ENCODE results near the gene RCCD1. TPM values are rescaled to one million over a fixed set of nuclear protein-coding genes. Genes with fewer than 3 reads are reported as not detected.
A peak's percentile ranks its signal among the peaks of the same experiment; 100 is the strongest.
"Not testable (repeated sequence)": the region's sequence is repeated elsewhere in the genome, so short reads cannot be mapped to it uniquely, and the experiment has no call there.

RCCD1 gene
- total and polyA plus RNA-seq, 7 experiments from 2014 or later = 2.5 to 24.6 (median 6.0) TPM

DNA sequence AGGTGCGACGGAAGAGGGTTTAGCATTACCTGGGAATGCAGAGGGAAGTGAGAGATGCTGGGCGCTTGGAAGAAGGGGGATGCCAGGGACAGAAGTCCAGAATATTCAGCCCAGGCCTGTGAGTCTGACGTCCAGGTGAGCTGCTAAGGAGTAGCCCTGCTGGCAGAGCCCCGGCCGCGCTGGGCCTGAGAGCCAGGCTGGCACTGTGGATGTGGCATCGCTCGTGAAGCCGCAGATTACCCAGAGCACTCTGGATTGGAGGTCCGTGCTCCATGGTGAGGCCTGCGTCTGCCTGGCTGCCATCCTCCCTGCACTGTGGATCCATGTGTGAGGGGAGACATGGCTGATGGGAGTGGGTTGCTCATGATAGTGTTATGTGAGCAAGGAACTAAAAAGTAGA lies 37.1 kb upstream of the RCCD1 start:
- Histone ChIP-seq H3K27me3 (ENCODE audit: control insufficient read depth in 2 of 2, insufficient read depth in 2 of 2, low read length in 2 of 2) (no peaks in the 10 kb centered on the region), H3K9me3 (ENCODE audit: control insufficient read depth in 2 of 3, low read length in 3 of 3) (no peaks in the 10 kb centered on the region), H3K4me3 (ENCODE audit: low read length) (no peak overlapping the region), H3K4me1 (ENCODE audit: control insufficient read depth in 2 of 2, insufficient read depth in 2 of 2, low read length in 2 of 2) (no peaks in the 10 kb centered on the region), H3K27ac (ENCODE audit: low read depth, low read length) (no peak overlapping the region), H3K36me3 (ENCODE audit: control insufficient read depth in 2 of 3, insufficient read depth in 3 of 3, low read length in 3 of 3) (peaks cover 11 to 89% (median 12%) of the 10 kb centered on the region in 3 experiments)
- CTCF ChIA-PET = no interaction called here
- ATAC-seq (no peak), DNase-seq (no peak)
- intact Hi-C loops (cut with micrococcal nuclease) = no loop called here
- peaks cover 0 to 12% (median 0%) of the 10 kb centered on the region in 7 donors for H3K4me1 Mint-ChIP-seq
- H3K36me3 Mint-ChIP-seq = peaks cover 9 to 70% (median 36%) of the 10 kb centered on the region in 5 donors
- H3K27me3 Mint-ChIP-seq = no peaks in the 10 kb centered on the region
- peak overlapping the region in 2 of 9 donors; percentile 13 to 28 for H3K27ac Mint-ChIP-seq
- no peak overlapping the region for H3K4me3 Mint-ChIP-seq
- POLR2A ChIA-PET = interaction anchor here (0.7 kb wide), 1 partner anchor 996 kb away, joined by 4 read pairs; no protein-coding TSS in a partner anchor
- H3K9me3 Mint-ChIP-seq = no peaks in the 10 kb centered on the region

DNA sequence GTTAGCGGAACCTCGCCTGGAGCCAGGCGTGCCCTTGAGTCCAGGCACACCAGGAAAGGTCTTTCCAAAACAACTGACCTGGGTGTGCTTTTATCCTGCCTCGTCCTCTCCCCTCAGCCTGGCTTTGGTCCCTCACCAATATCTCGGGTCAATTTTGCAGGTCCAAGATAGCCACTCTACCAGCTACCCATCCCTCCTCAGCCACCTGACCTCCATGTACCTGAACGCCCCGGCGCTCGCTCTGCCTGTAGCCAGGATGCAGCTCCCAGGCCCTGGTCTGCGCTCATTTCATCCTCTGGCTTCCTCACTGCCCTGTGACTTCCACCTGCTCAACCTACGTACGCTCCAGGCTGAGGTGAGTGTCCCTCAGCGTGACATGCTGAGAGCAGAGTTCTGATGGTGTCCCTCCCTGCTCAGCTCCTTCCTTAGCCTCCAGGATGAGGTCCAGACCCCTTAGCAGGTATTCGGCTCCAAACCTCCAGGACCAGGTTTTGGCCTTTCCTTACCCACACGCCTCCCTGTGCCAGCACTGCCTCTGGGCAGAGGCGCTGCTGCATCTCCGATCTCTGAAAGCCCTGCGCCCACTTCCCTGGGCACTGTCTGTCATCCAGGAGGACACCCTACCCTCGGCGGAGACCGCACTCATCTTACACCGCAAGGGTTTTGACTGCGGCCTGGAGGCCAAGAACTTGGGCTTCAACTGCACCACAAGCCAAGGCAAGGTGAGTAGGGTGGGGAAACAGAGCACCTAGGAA lies 36.5 kb upstream of the RCCD1 start:
- Mint-ChIP-seq H3K4me3 (no peak overlapping the region), H3K9me3 (no peaks in the 10 kb centered on the region), H3K36me3 (peaks cover 9 to 64% (median 31%) of the 10 kb centered on the region in 5 donors), H3K27ac (peak overlapping the region in 3 of 9 donors; percentile 25 to 42 (median 33)), H3K4me1 (peaks cover 0 to 13% (median 0%) of the 10 kb centered on the region in 7 donors), H3K27me3 (no peaks in the 10 kb centered on the region)
- Histone ChIP-seq H3K4me1 (ENCODE audit: control insufficient read depth in 2 of 2, insufficient read depth in 2 of 2, low read length in 2 of 2) (no peaks in the 10 kb centered on the region), H3K9me3 (ENCODE audit: control insufficient read depth in 2 of 3, low read length in 3 of 3) (no peaks in the 10 kb centered on the region), H3K27me3 (ENCODE audit: control insufficient read depth in 2 of 2, insufficient read depth in 2 of 2, low read length in 2 of 2) (no peaks in the 10 kb centered on the region), H3K36me3 (ENCODE audit: control insufficient read depth in 2 of 3, insufficient read depth in 3 of 3, low read length in 3 of 3) (peaks cover 5 to 82% (median 12%) of the 10 kb centered on the region in 3 experiments), H3K27ac (ENCODE audit: low read depth, low read length) (no peak overlapping the region), H3K4me3 (ENCODE audit: low read length) (no peak overlapping the region)
- DNase-seq (no peak), ATAC-seq (no peak)
- ChIA-PET POLR2A (interaction anchor here (0.6 to 0.7 kb wide), 3 partner anchors 217 to 996 kb away, joined by 4 to 5 read pairs (median 4); no protein-coding TSS in a partner anchor), CTCF (no interaction called here)
- intact Hi-C loops (cut with micrococcal nuclease) = no loop called here

DNA sequence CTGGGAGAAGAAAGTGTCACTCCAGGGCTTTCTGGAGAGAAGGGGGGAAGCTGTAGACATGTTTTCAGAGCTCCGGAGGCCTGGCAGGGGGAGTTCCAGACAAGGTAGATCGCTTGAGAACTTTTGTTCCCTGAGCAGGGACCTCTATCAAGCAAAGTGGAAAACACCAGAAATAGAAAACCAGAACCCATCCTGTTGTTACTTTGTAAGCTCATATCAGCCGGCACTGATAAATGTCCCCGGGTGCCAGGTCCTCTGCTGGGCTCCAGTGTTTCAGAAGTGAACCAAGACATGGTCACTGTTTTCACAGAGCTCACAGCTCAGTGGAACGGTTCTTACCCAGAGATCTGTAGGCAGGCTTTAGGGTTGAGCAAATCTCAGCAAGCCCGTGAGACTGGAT lies 35.8 kb upstream of the RCCD1 start:
- ChIA-PET POLR2A (interaction anchor here (0.6 kb wide), 1 partner anchor 604 kb away, joined by 4 read pairs; no protein-coding TSS in a partner anchor), CTCF (no interaction called here)
- intact Hi-C loops (cut with micrococcal nuclease) = no loop called here
- Histone ChIP-seq H3K4me1 (ENCODE audit: control insufficient read depth in 2 of 2, insufficient read depth in 2 of 2, low read length in 2 of 2) (no peaks in the 10 kb centered on the region), H3K36me3 (ENCODE audit: control insufficient read depth in 2 of 3, insufficient read depth in 3 of 3, low read length in 3 of 3) (peaks cover 1 to 76% (median 12%) of the 10 kb centered on the region in 3 experiments), H3K27ac (ENCODE audit: low read depth, low read length) (no peak overlapping the region), H3K4me3 (ENCODE audit: low read length) (no peak overlapping the region), H3K9me3 (ENCODE audit: control insufficient read depth in 2 of 3, low read length in 3 of 3) (no peaks in the 10 kb centered on the region), H3K27me3 (ENCODE audit: control insufficient read depth in 2 of 2, insufficient read depth in 2 of 2, low read length in 2 of 2) (no peaks in the 10 kb centered on the region)
- peaks cover 0 to 18% (median 0%) of the 10 kb centered on the region in 7 donors for H3K4me1 Mint-ChIP-seq
- DNase-seq (no peak), ATAC-seq (no peak)
- peaks cover 9 to 58% (median 31%) of the 10 kb centered on the region in 5 donors for H3K36me3 Mint-ChIP-seq
- peak overlapping the region in 1 of 9 donors; percentile 42 for H3K27ac Mint-ChIP-seq
- no peaks in the 10 kb centered on the region for H3K27me3 Mint-ChIP-seq
- no peak overlapping the region for H3K4me3 Mint-ChIP-seq
- no peaks in the 10 kb centered on the region for H3K9me3 Mint-ChIP-seq

DNA sequence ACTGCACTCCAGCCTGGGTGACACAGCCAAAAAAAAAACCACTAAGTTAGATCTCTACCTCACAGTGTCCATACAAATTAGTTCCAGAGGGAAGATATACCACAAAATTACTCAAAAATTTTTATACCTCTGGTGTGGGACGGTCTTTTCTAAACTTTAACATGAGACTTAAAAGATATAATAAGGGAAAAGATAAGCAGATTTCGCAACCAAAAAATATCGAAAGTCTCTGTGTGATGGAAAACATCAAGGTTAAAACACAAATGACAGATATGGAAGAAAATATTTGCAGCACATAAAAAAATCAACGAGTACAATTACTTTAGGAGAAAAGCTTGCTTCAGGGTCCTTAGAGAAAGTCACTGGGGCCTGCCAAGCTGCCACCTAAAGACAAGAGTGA lies 32.8 kb upstream of the RCCD1 start:
- Mint-ChIP-seq H3K4me3 (no peak overlapping the region), H3K4me1 (peaks cover 0 to 29% (median 0%) of the 10 kb centered on the region in 7 donors), H3K36me3 (peaks cover 9 to 39% (median 25%) of the 10 kb centered on the region in 5 donors), H3K27me3 (no peaks in the 10 kb centered on the region), H3K9me3 (no peaks in the 10 kb centered on the region), H3K27ac (peak overlapping the region in 1 of 9 donors; percentile 50)
- H3K36me3 ChIP-seq (ENCODE audit: control insufficient read depth in 2 of 3, insufficient read depth in 3 of 3, low read length in 3 of 3) = peaks cover 0 to 46% (median 12%) of the 10 kb centered on the region in 3 experiments
- intact Hi-C loops (cut with micrococcal nuclease) = loop anchor here in 1 of 2 donors (2.0 kb wide), 1 partner anchor 17 kb away; no protein-coding TSS in a partner anchor
- POLR2A ChIA-PET = interaction anchor here (0.8 to 3.4 kb wide), 4 partner anchors 8 to 19 kb away, joined by 3 to 12 read pairs (median 4); partner anchors contain the start of genes HDDC3 and MAN2A2
- no peak overlapping the region for H3K27ac ChIP-seq (ENCODE audit: low read depth, low read length)
- no peaks in the 10 kb centered on the region for H3K4me1 ChIP-seq (ENCODE audit: control insufficient read depth in 2 of 2, insufficient read depth in 2 of 2, low read length in 2 of 2)
- CTCF ChIA-PET = interaction anchor here (1.7 to 2.5 kb wide), 2 partner anchors 11 to 13 kb away, joined by 4 to 9 read pairs; partner anchors contain the start of genes HDDC3 and UNC45A
- no peaks in the 10 kb centered on the region for H3K9me3 ChIP-seq (ENCODE audit: control insufficient read depth in 2 of 3, low read length in 3 of 3)
- ATAC-seq (no peak), DNase-seq (no peak)
- H3K4me3 ChIP-seq (ENCODE audit: low read length) = no peak overlapping the region
- H3K27me3 ChIP-seq (ENCODE audit: control insufficient read depth in 2 of 2, insufficient read depth in 2 of 2, low read length in 2 of 2) = no peaks in the 10 kb centered on the region

DNA sequence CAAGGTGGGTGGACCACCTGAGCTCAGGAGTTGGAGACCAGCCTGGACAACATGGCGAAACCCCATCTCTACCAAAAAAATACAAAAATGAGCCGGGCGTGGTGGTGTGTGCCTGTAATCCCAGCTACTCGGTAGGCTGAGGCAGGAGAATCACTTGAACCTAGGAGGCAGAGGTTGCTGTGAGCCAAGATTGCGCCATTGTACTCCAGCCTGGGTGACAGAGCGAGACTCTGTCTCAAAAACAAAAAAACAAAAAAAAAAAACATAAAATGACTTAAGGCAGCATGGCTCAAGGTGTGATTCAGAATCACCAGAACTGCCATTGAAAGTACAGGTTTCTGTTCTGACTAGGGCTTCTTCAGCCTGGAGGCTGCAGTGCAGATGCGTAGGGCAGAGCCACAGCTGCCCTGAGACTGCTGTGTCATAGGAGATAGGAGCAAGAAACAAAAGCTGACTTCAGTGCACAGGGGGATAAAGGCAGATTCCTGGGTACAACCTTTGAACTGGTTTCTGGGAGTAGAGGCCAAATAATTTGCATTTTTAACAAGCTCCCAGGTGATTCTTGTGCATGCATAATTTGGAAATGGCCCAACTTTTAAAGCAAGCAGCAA lies 31.9 kb upstream of the RCCD1 start:
- H3K4me1 ChIP-seq (ENCODE audit: control insufficient read depth in 2 of 2, insufficient read depth in 2 of 2, low read length in 2 of 2); H3K4me3 ChIP-seq (ENCODE audit: low read length); H3K9me3 ChIP-seq (ENCODE audit: control insufficient read depth in 2 of 3, low read length in 3 of 3); H3K9me3 Mint-ChIP-seq; H3K4me3 Mint-ChIP-seq; H3K27ac ChIP-seq (ENCODE audit: low read depth, low read length); H3K27me3 Mint-ChIP-seq; H3K27me3 ChIP-seq (ENCODE audit: control insufficient read depth in 2 of 2, insufficient read depth in 2 of 2, low read length in 2 of 2); ATAC-seq: not testable (repeated sequence)
- Mint-ChIP-seq H3K27ac (peak overlapping the region in 1 of 9 donors; percentile 41), H3K36me3 (peaks cover 5 to 30% (median 16%) of the 10 kb centered on the region in 5 donors), H3K4me1 (peaks cover 0 to 29% (median 0%) of the 10 kb centered on the region in 7 donors)
- POLR2A ChIA-PET = interaction anchor here (0.7 to 3.4 kb wide), 2 partner anchors 9 to 12 kb away, joined by 6 to 12 read pairs; partner anchors contain the start of gene HDDC3
- peak in 1 of 9 donors; percentile 30 for DNase-seq
- CTCF ChIA-PET = interaction anchor here (1.7 to 2.5 kb wide), 2 partner anchors 10 to 12 kb away, joined by 4 to 9 read pairs; partner anchors contain the start of genes HDDC3 and UNC45A
- intact Hi-C loops (cut with micrococcal nuclease) = loop anchor here in 1 of 2 donors (2.0 kb wide), 1 partner anchor 18 kb away; no protein-coding TSS in a partner anchor
- peaks cover 0 to 37% (median 12%) of the 10 kb centered on the region in 3 experiments for H3K36me3 ChIP-seq (ENCODE audit: control insufficient read depth in 2 of 3, insufficient read depth in 3 of 3, low read length in 3 of 3)

DNA sequence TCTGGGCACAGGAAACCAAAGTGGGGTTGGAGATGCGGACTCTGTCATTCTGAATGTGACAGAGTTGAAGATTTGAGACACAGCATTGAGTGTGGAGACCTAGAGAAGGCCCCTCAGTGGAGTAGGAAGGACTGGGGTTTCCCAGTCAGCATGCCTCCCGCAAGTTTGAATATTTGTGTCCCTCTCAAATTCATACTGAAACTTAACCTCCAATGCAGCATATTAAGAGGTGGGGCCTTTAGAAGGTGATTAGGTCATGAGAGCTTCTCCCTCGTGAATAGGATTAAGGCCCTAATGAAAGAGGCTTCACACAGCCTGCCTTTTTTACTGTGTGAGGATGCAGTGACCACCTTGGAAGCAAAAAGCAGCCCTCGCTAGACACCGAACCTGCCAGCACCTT lies 30.3 kb upstream of the RCCD1 start:
- peaks cover 0 to 21% (median 12%) of the 10 kb centered on the region in 3 experiments for H3K36me3 ChIP-seq (ENCODE audit: control insufficient read depth in 2 of 3, insufficient read depth in 3 of 3, low read length in 3 of 3)
- DNase-seq = no peak
- H3K27me3 ChIP-seq (ENCODE audit: control insufficient read depth in 2 of 2, insufficient read depth in 2 of 2, low read length in 2 of 2) = no peaks in the 10 kb centered on the region
- H3K4me1 ChIP-seq (ENCODE audit: control insufficient read depth in 2 of 2, insufficient read depth in 2 of 2, low read length in 2 of 2) = peaks cover 0 to 4% of the 10 kb centered on the region in 2 donors
- intact Hi-C loops (cut with micrococcal nuclease) = no loop called here
- ATAC-seq = no peak
- H3K4me3 ChIP-seq (ENCODE audit: low read length) = no peak overlapping the region
- peaks cover 2 to 36% (median 3%) of the 10 kb centered on the region in 7 donors for H3K4me1 Mint-ChIP-seq
- ChIA-PET CTCF (interaction anchor here (2.5 kb wide), 1 partner anchor 8 kb away, joined by 9 read pairs; the partner anchor contains the start of gene HDDC3), POLR2A (interaction anchor here (0.6 to 3.4 kb wide), 2 partner anchors 8 to 32 kb away, joined by 3 to 12 read pairs; partner anchors contain the start of gene HDDC3)
- H3K27ac ChIP-seq (ENCODE audit: low read depth, low read length) = no peak overlapping the region
- H3K9me3 Mint-ChIP-seq = no peaks in the 10 kb centered on the region
- H3K27me3 Mint-ChIP-seq = no peaks in the 10 kb centered on the region
- peak overlapping the region in 1 of 9 donors; percentile 63 for H3K27ac Mint-ChIP-seq
- H3K4me3 Mint-ChIP-seq = no peak overlapping the region
- no peaks in the 10 kb centered on the region for H3K9me3 ChIP-seq (ENCODE audit: control insufficient read depth in 2 of 3, low read length in 3 of 3)
- H3K36me3 Mint-ChIP-seq = peaks cover 0 to 20% (median 6%) of the 10 kb centered on the region in 5 donors

All from naive thymus-derived CD4-positive, alpha-beta T cell (primary cell).